ENCODE measurements around the gene PPFIA2.

DNA sequence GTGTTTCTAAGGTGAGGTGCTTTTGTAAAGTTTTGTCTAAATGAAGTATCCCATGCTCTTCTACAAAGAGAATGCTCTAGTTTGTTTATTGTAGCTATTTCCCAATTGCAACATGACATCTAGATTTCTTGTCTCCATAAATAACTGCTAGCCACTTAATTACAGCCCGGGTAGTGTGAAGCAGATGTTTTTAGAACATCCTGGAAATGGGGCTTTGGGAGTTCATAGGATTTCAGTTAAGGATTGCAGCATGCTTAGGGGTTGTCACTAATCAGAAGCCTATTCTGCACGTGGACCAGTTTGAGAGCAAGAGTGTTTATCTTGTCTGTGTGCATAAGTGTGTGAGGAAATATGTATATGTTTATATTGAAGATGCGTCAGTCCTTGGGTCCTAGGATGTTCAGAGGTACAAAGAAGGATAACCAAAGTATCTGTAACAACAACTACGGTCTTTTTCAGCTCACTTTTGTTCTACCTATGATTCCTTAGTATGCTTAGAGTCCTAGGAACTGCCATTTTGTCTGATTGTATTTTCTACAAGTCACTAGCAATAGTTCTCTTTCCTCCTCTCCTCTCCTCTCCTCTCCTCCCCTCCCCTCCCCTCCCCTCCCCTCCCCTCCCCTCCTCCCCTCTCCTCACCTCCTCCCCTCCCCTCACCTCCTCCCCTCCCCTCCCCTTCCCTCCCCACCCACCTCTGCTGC is 546.0 kb downstream of the PPFIA2 start:
- TF ChIP-seq HLTF (IDR thresholded peaks at IDR 0.05), result no peak
- TF ChIP-seq ETV1 (tag; conservative IDR thresholded peaks at IDR 0.05; ENCODE audit: low read depth), result no peak
- TF ChIP-seq, protein P1, sequence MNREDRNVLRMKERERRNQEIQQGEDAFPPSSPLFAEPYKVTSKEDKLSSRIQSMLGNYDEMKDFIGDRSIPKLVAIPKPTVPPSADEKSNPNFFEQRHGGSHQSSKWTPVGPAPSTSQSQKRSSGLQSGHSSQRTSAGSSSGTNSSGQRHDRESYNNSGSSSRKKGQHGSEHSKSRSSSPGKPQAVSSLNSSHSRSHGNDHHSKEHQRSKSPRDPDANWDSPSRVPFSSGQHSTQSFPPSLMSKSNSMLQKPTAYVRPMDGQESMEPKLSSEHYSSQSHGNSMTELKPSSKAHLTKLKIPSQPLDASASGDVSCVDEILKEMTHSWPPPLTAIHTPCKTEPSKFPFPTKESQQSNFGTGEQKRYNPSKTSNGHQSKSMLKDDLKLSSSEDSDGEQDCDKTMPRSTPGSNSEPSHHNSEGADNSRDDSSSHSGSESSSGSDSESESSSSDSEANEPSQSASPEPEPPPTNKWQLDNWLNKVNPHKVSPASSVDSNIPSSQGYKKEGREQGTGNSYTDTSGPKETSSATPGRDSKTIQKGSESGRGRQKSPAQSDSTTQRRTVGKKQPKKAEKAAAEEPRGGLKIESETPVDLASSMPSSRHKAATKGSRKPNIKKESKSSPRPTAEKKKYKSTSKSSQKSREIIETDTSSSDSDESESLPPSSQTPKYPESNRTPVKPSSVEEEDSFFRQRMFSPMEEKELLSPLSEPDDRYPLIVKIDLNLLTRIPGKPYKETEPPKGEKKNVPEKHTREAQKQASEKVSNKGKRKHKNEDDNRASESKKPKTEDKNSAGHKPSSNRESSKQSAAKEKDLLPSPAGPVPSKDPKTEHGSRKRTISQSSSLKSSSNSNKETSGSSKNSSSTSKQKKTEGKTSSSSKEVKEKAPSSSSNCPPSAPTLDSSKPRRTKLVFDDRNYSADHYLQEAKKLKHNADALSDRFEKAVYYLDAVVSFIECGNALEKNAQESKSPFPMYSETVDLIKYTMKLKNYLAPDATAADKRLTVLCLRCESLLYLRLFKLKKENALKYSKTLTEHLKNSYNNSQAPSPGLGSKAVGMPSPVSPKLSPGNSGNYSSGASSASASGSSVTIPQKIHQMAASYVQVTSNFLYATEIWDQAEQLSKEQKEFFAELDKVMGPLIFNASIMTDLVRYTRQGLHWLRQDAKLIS (CRISPR knock-in tag; IDR thresholded peaks at IDR 0.05), result no peak
- TF ChIP-seq, protein P2, sequence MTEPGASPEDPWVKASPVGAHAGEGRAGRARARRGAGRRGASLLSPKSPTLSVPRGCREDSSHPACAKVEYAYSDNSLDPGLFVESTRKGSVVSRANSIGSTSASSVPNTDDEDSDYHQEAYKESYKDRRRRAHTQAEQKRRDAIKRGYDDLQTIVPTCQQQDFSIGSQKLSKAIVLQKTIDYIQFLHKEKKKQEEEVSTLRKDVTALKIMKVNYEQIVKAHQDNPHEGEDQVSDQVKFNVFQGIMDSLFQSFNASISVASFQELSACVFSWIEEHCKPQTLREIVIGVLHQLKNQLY (CRISPR knock-in tag; conservative IDR thresholded peaks at IDR 0.05), result no peak
- no peak for TF ChIP-seq EHMT2 (IDR thresholded peaks at IDR 0.05)
- TF ChIP-seq EP300 (IDR thresholded peaks at IDR 0.05; ENCODE audit: low read length), result no peak
